Astrocyte of the cerebellum (primary cell): Measurements from ENCODE around the gene TMEM209.

Source experiments
- DNase-seq: peaks from one replicate; pipeline ENCODE4 v3.0.0-alpha.2; 2011; ENCODE audit warnings: low read depth
- H3K4me3 ChIP-seq: 2 replicates; pipeline ENCODE4 v1.5.1; 2011; ENCODE audit warnings: mild to moderate bottlenecking, low read depth, low read length, moderate library complexity
- CTCF ChIP-seq: IDR thresholded peaks from 2 replicates; pipeline ENCODE4 v1.5.1; 2012; ENCODE audit warnings: low read length, low read depth, moderate library complexity, mild to moderate bottlenecking; ENCODE audit errors: missing control alignments
- in situ Hi-C: cut with HindIII; loops from 2 replicates; pipeline ENCODE4 v1.10.0; 2017; ENCODE audit warnings: low sequenced_read_pairs

Gene TMEM209

GRCh38 chr7:130182990-130183389 is 22.2 kb downstream of the TMEM209 start:
- in situ Hi-C loops: no loop called here
- TF ChIP-seq CTCF: no peak
- no peak for DNase-seq

GRCh38 chr7:130181263-130181605 is 24.0 kb downstream of the TMEM209 start:
- no peak for TF ChIP-seq CTCF

More at GRCh38 chr7:130182990-130183389, 22.2 kb downstream of the TMEM209 start:
- no peak overlapping the region for H3K4me3 ChIP-seq

GRCh38 chr7:130180571-130181262 is 24.5 kb downstream of the TMEM209 start:
- peak; percentile 9 for DNase-seq
- H3K4me3 ChIP-seq: no peak overlapping the region
- in situ Hi-C loops: no loop called here
- TF ChIP-seq CTCF: no peak

More at GRCh38 chr7:130181263-130181605, 24.0 kb downstream of the TMEM209 start:
- in situ Hi-C loops: no loop called here
- no peak for DNase-seq
- no peak overlapping the region for H3K4me3 ChIP-seq

GRCh38 chr7:130179631-130180030 is 25.6 kb downstream of the TMEM209 start:
- in situ Hi-C loops: no loop called here
- no peak for TF ChIP-seq CTCF
- DNase-seq: no peak
- no peak overlapping the region for H3K4me3 ChIP-seq

GRCh38 chr7:130178251-130178650 is 27.0 kb downstream of the TMEM209 start:
- no peak for DNase-seq
- TF ChIP-seq CTCF: no peak
- no peak overlapping the region for H3K4me3 ChIP-seq
- in situ Hi-C loops: no loop called here

- in situ Hi-C loops: no loop called here
- TF ChIP-seq CTCF: no peak
- H3K4me3 ChIP-seq: no peak overlapping the region
- no peak for DNase-seq
These were observed 30.8 kb downstream of the TMEM209 start for GRCh38 chr7:130174237-130174959.
